ENCODE results near the gene BCAS3.
"Not testable (repeated sequence)": the region's sequence is repeated elsewhere in the genome, so short reads cannot be mapped to it uniquely, and the experiment has no call there.

Gene BCAS3

GRCh38 chr17:60804831-60805230 lies 127.2 kb downstream of the BCAS3 start:
- no peak for DNase-seq

DNA sequence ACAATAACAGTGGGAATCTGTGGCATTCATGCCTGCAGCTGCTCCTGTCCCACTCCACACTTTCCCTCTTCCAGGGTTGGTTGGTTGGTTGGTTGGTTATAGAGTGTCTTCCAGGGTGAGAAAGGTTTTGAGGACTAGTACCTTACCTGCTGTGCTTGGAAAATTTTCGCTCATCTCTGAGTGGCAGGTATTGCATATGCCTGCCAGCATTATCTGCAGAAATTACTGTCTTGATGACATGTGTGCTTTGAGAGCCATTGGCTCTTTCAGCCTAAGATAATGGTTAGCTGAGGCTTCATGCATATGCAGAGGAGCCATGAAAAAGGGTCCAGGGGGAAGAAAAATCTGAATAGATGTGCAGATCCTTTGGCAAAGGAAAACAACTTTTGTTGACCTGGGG lies 131.8 kb downstream of the BCAS3 start:
- no peak for DNase-seq

GRCh38 chr17:60814941-60815340 lies 137.3 kb downstream of the BCAS3 start:
- DNase-seq: not testable (repeated sequence)

DNA sequence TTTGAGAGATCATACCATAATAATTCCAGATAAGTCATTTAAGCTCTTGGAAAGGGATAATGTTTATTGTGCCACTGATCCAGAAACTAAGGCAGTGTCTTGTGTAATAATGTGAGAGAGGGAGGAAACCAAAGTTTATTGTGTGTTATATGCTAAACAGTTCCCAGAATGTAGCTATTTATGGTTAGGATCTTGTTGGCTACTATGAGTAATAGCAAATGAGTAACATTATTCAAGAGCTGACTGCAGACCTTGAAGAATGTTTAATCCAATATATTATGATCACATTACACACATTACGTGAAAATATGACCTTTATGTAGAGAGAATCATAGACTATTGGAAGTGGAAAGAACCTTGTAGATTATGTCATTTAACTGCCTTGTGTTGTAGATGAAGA lies 139.5 kb downstream of the BCAS3 start:
- no peak for DNase-seq

GRCh38 chr17:60819447-60820130 lies 141.9 kb downstream of the BCAS3 start:
- no peak for DNase-seq

- DNase-seq: no peak
Observed at GRCh38 chr17:60823515-60823914, 145.9 kb downstream of the BCAS3 start.

DNA sequence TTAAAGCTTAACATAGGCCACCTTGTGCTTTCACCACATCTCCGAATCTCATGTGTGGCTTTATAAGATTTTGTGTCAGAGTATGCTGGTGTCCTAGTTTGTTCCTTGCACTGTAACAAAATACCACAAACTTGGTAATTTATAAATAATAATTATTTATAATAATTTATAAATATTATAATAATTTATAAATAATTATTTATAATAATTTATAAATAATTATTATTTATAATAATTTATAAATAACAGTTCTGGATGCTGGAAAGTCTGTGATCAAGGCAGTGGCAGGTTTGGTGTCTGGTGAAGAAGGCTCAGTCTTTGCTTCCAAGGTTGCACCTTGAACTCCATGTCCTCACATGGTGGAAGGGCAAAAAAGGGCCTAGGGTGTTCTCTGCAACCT lies 147.7 kb downstream of the BCAS3 start:
- no peak for DNase-seq

GRCh38 chr17:60827943-60828342 lies 150.3 kb downstream of the BCAS3 start:
- DNase-seq: no peak

- DNase-seq: peak; percentile 35
Observed at GRCh38 chr17:60832151-60832585, 154.5 kb downstream of the BCAS3 start.

GRCh38 chr17:60832631-60833030 lies 155.0 kb downstream of the BCAS3 start:
- DNase-seq: no peak

DNA sequence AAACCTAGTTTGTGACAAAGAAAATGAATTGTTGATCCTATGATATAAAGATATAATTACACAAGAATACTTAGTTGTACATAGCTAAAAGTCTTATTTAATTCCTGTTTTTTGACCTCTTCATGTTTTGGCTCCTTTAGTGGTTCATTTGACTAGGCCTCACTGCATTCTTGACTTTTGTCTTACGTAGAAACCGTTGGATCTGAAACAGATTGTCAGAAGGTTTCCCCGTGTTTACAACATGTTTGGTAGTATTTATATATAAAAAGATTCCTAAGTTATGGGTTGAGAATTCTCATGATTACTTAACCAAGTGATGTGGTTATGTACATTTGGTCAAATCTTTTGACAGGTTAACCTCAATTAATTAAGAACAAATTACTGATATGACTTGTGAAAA lies 162.8 kb downstream of the BCAS3 start:
- DNase-seq: no peak

GRCh38 chr17:60845012-60845411 lies 167.4 kb downstream of the BCAS3 start:
- DNase-seq: no peak

DNA sequence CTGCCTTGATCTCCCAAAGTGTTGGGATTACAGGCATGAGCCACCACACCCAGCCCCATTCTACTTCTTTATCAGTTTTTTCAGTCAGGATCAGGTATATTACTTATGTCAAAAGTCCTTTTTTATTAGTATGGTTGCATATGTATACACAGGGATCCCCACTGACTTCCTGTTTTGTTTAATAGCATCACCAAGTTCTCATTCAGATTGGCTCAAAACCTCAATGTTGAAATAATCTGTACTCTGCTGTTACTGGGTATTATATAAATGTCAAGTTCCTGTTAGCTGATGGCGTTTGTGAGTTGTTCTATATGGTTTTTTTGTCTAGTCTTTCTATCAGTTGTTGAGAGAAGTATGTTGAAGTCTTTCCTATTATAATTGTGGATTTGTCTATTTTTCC lies 168.5 kb downstream of the BCAS3 start:
- DNase-seq: no peak

DNA sequence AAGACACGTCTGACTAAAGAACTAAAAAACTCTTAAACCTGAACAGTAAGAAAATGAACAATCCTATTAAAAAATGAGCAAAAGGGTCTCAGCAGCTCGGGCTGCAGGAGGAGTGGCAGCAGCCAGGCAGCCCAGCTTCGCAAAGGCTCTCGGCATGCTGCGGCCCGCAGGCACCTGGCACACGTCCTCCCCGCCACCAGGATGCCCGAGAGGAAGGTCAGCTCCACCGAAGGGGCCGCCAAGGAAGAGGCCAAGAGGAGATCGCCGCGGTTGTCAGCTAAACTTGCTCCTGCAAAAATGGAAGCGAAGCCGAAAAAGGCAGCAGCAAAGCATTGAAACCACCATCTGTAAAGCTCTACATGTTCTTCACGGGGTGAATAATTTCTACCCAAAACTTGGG lies 173.5 kb downstream of the BCAS3 start:
- DNase-seq: no peak

GRCh38 chr17:60857556-60858080 lies 180.0 kb downstream of the BCAS3 start:
- DNase-seq: no peak

DNA sequence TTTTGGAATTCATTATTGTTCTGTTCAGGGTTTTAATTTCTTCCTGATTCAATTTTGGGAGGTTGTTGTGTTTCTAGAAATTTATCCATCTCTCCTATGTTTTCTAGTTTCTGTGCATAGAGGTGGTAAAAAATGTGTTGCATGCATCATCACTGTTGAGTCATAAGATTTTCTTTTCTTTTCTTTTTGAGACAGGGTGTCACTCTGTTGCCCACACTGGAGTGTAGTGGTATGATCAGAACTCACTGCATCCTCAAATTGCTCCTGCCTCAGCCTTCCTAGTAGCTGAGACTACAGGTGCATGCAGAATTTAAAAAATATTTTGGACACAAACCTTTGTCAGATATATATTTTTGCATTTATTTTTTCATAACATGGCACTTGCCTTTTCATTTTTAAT lies 184.8 kb downstream of the BCAS3 start:
- DNase-seq: no peak

DNA sequence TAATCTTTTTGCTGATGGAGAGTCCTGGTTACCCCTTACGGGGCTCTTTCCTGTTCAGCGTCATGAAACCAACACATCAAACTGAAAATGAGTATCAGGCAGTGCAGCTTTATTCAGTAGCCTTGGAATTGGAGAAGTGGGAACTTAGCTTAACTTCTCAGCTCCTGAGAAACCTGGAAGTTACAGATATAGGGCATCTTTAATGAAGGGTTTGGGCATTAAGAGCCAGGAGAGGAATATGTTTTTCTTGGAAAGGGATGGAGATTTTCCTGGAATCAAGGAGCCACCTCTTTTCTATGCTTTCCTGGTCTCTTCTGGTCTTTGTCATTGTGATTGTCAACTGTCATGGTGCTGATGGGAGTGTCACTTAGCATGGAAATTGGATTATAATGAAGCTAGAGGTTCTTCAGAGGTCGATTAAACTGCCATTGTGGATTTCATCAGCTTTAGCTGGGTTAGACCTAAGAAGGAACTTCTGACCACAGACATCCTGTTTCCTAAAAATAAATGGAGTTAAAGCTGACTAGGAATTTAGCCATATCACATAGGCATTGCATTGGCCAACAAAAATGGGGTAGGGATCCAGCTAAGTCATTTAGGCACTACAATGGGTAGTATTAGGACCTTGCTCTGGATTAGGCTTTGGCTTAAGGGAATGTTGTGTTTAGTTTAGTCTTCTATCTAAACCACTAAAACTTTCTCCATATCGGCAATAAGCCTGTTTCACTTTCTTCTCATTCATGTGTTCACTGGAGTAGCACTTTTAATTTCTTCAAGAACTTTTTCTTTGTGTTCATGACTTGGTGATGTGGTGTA lies 186.4 kb downstream of the BCAS3 start:
- DNase-seq: no peak

GRCh38 chr17:60864708-60865005 lies 187.0 kb downstream of the BCAS3 start:
- no peak for DNase-seq

GRCh38 chr17:60874772-60875171 lies 197.1 kb downstream of the BCAS3 start:
- DNase-seq: no peak

GRCh38 chr17:60886731-60887613 lies 209.3 kb downstream of the BCAS3 start:
- DNase-seq: peak; percentile 64

GRCh38 chr17:60887614-60888028 lies 210.0 kb downstream of the BCAS3 start:
- peak; percentile 62 for DNase-seq

GRCh38 chr17:60888812-60889709 lies 211.4 kb downstream of the BCAS3 start:
- no peak for DNase-seq
